ENCODE results near the gene TADA2A.
"Not testable (repeated sequence)": the region's sequence is repeated elsewhere in the genome, so short reads cannot be mapped to it uniquely, and the experiment has no call there.

TADA2A gene

DNA sequence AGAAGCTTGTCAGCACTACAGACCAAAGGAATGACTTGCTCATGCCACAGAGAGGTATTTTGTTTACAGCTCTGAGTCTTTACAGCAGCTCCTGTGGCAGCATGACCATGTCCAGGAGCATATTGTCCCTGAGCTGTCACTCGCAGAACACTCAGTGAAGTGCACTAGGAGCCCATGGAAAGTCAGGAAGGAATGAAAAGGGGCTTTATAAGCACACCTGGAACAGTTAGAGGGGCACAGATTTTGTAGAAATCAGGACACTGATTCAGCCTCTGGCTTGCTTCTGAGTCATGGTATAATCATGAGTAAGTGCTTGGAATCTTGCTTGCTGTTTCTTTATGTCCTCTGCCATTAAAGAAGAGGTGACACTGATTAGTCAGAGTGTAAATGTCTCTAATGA is 41.0 kb downstream of the TADA2A start:
- H3K27ac ChIP-seq, result peak overlapping the region; percentile 59
- no peak for DNase-seq (ENCODE audit: low read depth, low spot score)

DNA sequence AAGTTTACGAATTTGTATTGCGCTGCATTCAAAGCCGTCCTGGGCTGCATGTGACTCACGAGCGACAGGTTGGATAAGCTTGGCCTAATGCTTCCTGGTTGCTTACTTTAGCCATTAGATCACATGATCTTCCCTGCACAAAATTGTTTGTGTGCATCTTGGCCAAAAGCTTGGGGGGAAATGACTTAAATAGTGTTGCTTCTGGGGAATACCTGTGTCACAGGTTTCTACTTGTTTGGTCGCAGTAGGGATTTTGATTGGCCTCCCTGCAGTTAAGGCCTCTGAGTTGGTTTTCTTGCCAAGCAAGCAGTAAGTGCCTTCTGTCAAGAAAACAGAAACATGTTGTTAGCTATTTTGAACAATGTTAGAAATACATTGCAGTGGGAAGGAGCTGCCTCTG is 43.4 kb downstream of the TADA2A start:
- peak; percentile 72 for DNase-seq (ENCODE audit: low read depth, low spot score)
- H3K27ac ChIP-seq, result peak overlapping the region; percentile 78

DNA sequence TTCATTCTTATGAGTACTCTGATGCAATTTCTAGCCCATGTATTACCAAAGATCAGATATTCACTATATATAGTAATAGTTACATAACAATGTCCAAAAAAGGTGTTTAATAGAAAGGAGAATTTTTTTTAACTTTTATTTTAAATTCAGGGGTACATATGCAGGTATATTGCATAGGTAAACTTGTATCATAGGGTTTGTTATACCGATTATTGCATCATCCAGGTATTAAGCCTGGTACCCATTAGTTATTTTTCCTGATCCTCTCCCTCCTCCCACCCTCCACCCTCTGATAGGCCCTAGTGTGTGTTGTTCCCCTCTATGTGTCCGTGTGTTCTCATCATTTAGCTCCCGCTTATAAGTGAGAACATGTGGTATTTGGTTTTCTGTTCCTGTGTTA is 51.1 kb downstream of the TADA2A start:
- not testable (repeated sequence) for DNase-seq (ENCODE audit: low read depth, low spot score); H3K27ac ChIP-seq

DNA sequence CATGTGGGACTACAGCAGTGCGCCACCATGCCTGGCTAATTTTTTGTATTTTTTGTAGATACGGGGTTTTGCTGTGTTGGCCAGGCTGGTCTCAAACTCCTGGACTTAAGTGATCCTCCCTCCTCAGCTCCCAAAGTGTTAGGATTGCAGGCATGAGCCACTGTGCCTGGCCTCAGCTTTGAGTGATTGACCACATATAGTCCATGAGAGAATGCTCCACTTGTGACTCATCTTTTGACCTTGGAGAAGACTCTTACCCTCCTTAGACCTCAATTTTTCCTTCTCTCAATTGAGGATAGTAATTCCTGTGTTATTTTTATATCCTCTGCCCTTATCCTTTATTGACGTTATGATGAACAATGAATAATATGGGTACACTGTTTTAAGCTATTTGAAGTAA is 52.1 kb downstream of the TADA2A start:
- H3K27ac ChIP-seq, result no peak overlapping the region
- no peak for DNase-seq (ENCODE audit: low read depth, low spot score)

DNA sequence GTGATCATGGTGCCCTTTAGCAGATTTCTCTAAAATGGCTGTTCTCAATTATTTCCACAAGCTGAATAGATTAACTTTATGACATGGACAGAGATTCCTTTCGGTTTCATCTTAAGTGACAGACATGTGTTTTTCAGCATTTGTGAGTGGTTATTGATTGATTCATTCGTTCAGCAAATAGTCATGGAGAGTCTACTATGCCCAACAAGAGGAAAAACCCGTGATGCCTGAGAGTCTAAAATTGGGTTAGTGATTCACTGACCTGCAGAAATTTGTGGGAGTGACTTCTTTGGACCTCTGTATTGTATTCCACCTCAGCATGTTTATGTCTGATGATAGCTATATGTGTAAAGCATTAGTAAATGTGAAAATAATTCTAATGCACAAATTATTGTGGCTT is 55.0 kb downstream of the TADA2A start:
- no peak for DNase-seq (ENCODE audit: low read depth, low spot score)

DNA sequence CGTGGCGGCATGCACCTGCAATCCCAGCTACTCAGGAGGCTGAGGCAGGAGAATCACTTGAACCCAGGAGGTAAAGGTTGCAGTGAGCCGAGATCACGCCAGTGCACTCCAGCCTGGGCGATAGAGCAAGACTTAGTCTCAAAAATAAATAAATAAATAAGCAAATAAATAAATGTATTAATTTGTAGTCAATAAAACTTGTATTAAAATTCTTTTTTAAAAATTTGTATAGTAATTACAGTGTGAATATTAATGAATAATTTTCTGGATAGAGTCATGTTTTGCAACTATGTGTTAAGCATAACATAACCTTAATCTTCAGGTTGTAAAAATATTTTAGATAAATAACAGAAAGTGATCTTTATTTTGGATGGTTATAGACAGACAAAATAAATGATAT is 55.8 kb downstream of the TADA2A start:
- DNase-seq (ENCODE audit: low read depth, low spot score), result no peak
- no peak overlapping the region for H3K27ac ChIP-seq

More for the DNA sequence above, 55.0 kb downstream of the TADA2A start:
- H3K27ac ChIP-seq, result no peak overlapping the region

DNA sequence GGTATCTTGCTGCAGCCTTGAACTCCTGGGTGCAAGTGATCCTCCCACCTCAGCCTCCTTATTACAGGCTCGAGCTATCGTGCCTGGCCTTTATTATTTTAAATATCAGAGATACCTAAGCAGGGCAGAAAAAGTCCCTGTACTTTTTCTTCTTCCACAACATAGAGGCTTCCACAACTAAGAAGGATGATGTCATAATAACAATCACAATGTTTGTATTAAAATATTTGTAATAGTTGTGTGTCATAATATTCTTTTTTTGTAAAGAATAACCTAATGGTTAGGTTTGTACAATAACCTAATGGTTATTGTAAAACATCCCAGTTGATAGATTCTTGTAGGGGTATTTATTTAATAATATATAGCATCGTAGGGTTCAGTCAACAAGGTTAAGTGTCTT is 56.4 kb downstream of the TADA2A start:
- no peak overlapping the region for H3K27ac ChIP-seq
- no peak for DNase-seq (ENCODE audit: low read depth, low spot score)

DNA sequence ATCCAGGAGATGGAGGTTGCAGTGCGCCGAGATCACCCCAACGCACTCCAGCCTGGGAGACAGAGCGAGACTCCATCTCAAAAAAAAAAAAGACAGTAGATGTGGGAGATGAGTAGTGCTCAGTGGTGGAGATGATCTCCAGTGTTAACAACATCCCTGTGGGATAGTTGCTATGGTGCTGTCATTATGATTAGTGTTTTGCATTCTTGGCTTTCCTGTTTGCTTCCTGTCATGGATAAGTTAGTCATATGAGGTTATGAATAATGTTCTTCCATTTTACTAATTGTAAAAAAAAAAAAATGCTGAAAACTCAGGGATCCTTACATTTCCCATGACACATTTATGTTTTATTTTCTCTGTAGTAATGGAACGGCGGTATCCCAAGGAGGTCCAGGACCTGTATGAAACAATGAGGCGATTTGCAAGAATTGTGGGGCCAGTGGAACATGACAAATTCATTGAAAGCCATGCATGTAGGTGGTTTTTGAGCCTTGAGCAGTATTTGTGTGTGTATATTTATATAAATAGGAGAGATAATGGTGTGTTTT is 58.5 kb downstream of the TADA2A start:
- peak overlapping the region; percentile 95 for H3K27ac ChIP-seq
- peak; percentile 72 for DNase-seq (ENCODE audit: low read depth, low spot score)

DNA sequence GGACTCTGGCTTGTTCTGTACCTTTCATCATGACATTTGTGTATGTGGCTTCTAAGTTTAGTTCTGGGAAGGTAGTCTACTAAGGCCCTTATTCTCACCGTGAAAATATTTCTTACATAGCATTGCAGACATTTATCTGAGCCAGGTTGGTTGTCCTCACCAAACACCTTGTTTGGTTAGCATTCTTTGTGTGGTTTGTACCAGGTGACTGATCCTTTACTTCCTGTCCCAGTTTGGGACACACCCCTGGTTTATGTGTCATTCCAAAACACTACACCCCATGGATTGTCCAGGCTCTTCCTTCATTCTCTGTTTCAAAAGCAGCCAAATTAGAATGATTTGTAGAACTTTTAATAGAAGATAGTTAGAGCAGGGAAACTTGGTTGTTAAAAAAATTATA is 59.8 kb downstream of the TADA2A start:
- peak overlapping the region; percentile 95 for H3K27ac ChIP-seq
- no peak for DNase-seq (ENCODE audit: low read depth, low spot score)

DNA sequence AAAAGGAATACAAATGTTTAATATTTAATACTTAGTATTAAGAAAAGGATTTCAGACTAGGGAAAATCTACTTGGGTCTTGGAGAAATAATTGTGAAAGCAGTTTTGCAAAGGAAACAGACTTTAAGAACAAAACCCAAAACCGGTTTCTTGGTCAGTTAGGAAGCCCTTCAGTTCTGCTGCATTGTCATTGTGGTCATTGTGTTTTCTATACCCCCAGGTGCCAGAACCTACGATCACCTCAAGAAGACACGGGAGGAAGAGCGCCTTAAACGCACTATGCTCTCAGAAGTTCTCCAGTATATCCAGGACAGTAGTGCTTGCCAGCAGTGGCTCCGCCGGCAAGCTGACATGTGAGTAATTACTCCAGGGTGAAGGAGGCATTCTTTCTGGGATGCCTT is 63.5 kb downstream of the TADA2A start:
- no peak for DNase-seq (ENCODE audit: low read depth, low spot score)
- H3K27ac ChIP-seq, result no peak overlapping the region

DNA sequence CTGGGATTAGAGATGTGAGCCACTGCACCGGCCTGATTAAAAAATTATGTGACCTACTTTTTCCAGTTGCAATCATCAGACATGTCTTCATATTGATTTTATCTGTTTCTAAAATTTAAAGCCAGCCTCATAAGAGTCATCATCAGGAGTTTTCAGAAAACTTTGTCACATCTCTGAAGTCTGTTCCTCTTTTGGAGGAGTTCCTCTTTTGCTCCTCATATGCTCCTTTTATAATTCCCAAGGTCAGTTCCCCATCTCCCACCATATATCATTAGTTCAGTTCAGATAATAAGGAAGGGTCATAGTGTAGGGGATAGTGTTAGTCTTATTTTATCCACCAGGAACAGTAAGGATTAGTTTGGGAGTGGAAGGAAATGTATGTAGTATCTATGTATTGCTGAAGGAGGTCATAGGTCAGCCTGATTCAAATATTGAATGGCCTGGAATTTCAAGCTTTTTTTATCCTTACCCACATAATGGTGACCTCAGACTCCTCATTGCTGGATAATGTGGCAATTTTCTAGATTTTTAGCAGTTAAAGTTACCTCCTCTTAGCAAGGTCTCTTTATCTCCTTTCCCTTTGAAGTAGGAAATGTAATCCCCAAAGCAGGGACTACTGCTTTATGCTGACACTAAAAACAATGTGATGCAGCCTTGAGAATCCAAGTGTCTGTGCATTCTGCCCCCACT is 69.2 kb downstream of the TADA2A start:
- H3K27ac ChIP-seq, result peak overlapping the region; percentile 97
- DNase-seq (ENCODE audit: low read depth, low spot score), result no peak

DNA sequence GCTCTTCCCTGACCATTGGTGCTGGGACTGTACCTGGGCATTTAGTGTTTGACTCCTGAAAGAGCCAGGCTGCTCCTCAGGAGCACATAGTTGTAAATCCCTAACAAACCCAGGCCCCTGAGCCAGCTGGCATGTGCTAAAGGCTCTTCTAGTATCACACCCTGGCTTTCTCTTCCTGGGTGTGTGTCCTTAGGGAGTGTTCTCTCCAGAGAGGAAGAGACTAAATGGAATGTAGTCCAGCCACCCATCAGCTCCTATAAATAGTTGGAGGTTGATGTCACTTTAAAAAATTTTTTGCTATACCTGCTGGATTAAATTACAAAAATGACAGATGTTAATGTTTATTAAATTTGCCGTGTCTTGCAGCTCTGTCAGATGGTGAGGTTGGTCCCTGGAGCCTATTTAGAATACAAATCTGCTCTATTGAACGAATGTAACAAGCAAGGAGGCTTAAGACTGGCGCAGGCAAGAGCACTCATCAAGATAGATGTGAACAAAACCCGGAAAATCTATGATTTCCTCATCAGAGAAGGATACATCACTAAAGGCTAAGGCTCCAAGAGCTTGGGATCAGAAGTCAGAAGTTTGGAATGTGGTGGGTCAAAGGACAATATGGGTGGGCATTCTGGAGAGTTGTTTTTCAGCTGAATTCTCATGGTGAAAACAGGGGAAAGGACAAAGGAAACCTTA is 69.9 kb downstream of the TADA2A start:
- peak overlapping the region; percentile 97 for H3K27ac ChIP-seq
- DNase-seq (ENCODE audit: low read depth, low spot score), result no peak

DNA sequence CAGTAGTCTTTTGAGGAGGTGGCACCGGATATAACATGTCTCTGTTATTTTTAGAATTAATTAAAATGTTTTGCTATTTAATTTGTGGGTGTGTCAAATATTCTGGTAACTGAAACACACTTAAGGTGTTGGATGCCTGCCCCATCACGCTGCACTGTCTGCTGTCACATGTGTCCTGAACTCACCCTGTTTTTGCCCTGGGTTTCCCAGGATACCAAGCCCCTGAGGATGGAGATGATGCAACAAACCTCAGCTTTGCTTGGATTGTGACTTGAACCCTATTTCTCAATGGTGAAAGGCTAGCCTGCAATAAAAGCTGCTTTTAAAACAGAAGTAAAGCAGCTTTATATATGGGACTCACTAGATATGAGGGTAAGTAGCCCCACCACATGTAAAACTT is 71.5 kb downstream of the TADA2A start:
- H3K27ac ChIP-seq, result peak overlapping the region; percentile 97
- no peak for DNase-seq (ENCODE audit: low read depth, low spot score)

DNA sequence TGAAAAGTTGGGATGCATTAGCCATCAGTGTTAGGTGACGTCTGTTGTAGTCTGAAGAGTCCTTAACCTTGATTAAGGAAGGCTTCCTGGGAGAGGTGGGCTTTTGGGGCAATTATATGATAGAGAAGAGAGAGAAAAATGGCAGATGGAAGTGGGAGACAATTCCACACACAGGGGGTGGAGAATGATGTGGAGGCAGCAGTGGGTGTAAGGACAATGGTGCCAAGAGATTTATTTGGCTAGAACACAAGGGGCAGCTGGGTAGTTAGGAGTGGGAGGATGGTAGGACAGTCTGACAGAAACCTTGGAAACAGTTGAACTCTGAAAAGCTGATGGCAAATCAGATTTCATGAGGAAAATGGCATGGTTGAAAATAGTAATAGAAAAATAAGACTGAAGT is 72.3 kb downstream of the TADA2A start:
- peak overlapping the region; percentile 97 for H3K27ac ChIP-seq
- no peak for DNase-seq (ENCODE audit: low read depth, low spot score)

DNA sequence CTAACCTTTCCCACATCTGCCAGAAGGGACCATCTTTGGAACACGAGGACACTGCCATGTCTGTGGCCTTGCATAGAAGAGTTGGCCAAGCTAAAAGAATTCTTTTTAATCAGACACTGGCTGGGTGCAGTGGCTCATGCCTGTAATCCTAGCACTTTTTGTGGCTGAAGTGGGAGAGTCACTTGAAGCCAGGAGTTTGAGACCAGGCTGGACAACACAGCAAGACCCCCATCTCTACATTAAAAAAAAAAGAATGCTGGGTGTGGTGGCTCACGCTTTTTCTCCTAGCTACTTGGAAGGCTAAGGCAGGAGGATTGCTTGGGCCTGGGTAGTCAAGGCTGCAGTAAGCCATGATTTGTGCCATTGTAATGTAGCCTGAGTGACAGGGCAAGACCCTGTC is 73.7 kb downstream of the TADA2A start:
- H3K27ac ChIP-seq, result peak overlapping the region; percentile 57
- DNase-seq (ENCODE audit: low read depth, low spot score), result no peak

DNA sequence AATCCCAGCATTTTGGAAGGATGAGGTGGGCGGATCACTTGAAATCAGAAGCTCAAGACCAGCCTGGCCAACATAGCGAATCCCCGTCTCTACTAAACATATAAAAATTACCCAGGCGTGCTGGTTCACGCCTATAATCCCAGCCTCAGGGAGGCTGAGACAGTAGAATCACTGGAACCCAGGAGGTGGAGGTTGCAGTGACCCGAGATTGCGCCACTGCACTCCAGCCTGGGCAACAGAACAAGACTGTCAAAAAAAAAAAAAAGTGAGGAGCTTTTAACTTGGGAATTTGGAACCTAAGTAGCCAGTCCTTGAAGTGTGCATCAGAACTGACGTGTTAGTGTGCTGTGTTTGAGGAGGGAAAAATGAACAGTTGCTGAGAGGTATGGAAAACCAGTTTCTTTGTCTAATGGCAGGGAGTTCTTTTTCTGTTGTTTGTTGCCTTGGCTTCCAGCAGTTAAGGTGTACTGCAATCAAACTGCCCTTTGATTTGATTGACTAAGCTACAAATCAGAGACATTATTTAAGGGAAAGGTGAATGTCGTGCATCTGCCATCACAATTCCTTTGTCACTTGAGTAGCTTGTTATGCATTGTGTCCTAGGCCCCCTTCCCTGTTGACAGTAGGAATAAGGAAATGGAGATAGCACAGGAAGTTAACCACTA is 74.4 kb downstream of the TADA2A start:
- no peak for DNase-seq (ENCODE audit: low read depth, low spot score)
- H3K27ac ChIP-seq, result peak overlapping the region; percentile 57

DNA sequence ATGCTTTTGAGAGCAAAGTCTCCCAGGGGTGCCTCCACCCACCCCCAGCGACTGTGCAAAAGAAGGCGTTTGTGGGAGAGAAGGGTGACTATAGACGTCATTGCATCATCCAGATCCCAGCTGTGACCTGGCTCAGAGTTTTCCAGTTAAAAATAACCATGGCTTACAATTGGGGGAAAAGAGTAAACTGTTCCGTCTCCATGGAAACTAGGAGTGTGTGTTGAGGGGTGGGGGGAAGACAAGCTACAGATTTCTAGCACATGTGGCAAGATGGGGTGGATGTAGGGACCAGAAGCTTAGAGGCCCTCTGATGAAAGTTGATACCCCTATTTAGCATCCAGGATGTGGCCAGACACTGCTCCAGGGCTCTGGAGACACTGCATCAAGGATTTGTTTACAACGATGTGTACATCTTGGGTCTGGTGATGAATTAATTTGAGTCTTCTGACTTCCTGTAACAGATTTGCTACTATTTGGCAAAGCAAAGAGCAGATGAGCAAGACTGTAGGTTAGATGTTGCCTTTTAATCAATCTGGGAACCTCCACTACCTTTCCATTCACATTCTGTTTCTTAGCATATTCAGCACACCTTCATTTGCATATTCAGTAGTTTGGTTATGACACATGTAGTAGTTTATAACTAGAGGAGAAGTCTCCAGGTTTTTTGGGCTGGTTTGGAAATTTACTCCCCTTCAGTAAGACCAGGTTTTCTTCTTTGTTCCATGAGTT is 76.8 kb downstream of the TADA2A start:
- H3K27ac ChIP-seq, result no peak overlapping the region
- DNase-seq (ENCODE audit: low read depth, low spot score), result no peak

DNA sequence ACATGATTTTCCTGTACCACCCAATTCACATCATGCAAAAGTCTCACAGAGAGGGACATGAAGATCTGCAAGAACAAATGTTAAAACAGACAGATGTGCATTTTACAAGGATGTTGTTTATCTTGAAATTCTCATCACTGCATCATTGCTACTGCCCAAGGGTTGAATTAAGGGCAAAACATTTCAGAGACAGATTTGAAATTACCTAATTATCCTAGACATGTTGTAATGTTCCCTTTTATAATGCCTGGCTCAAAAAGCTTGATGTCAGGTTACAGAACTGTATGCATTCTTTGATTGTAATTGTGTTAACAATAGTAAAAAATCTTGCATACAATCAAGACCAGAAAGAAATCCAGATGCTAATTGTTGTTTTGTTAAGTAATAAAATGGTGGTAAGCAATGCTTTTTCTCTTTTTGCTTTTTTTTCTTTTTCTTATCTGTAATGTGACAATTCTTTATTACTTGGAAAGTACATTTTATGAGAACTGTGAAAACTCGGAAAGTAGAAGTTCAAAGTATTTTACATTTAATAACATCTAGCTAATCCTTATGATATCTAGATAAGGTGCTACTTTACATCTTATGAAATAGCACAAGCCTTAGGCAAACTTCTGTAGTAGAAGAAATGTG is 79.4 kb downstream of the TADA2A start:
- no peak for DNase-seq (ENCODE audit: low read depth, low spot score)
- H3K27ac ChIP-seq, result no peak overlapping the region

DNA sequence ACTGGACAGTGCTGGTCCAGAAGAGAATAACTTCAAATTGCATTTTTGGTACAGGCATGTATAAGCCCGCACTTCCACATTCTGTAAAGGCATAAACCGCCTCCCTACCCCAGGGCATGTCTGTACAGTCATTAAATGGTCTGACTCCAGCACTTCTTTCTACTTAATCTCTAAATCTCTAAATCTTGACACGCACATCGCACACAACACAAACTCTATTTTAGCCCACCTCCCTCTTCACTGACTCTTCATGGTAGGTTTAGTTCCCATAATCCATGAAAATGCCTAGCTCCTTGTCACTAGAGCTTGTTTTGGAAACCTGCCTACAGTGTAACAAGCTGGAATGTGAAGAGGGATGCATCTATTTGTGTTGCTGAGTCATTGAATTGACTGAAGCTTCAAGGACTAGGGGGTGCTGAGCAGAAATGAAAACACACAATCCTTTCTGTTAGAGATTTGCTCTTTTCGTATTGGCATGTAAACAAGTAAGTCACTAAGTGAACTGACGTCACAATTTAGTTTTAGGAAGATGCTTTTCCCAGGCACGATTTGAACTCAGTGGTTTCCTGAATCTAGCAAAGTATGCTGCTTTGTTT is 81.4 kb downstream of the TADA2A start:
- no peak for DNase-seq (ENCODE audit: low read depth, low spot score)
- H3K27ac ChIP-seq, result peak overlapping the region; percentile 96

Data from epithelial cell of prostate (primary cell).